B cell (primary cell): Measurements from ENCODE around the gene ADCY10.

Experiments used
- CTCF ChIP-seq: fragments of 200-600 bp; IDR thresholded peaks from one replicate; pipeline ENCODE4 v1.8.0; 2022; ENCODE audit warnings: antibody characterized with exemption, mild to moderate bottlenecking
- EZH2 ChIP-seq: IDR thresholded peaks from 2 replicates; pipeline ENCODE4 v1.6.1; 2012; ENCODE audit warnings: borderline replicate concordance, low read depth, mild to moderate bottlenecking, moderate library complexity, low read length; ENCODE audit not compliant: insufficient read depth, poor library complexity, severe bottlenecking

- TF ChIP-seq CTCF, result no peak
- TF ChIP-seq EZH2, result no peak
These were observed 132.4 kb downstream of the ADCY10 start for GRCh38 chr1:167781558-167781957.
